OCI-LY7 (cell line): ENCODE measurements around the gene PRLR. TPM values are rescaled to one million over a fixed set of nuclear protein-coding genes. Genes with fewer than 3 reads are reported as not detected.

Experiments
- BruUV-seq: library from RNA; stranded (reverse); fragments of 400-500 nt; replicated peaks from 2 replicates; lab custom pipeline; 2021; lab: Mats Ljungman, UMichigan
- CTCF ChIA-PET: fragments of 300-600 bp; sonication (Branson Sonifier 250); formaldehyde crosslinking; loops from one replicate; lab custom pipeline; 2022; ENCODE audit warnings: antibody characterized with exemption; ENCODE audit not compliant: unreplicated experiment; lab: Charles Lee
- POLR2A ChIA-PET: fragments of 300-600 bp; sonication (Branson Sonifier 250); formaldehyde crosslinking; loops from one replicate; lab custom pipeline; 2022; ENCODE audit warnings: antibody characterized with exemption; lab: Charles Lee
- DNase-seq: peaks from one replicate; pipeline ENCODE4 v3.0.0-alpha.2; 2015; ENCODE audit warnings: low spot score
- H2AFZ ChIP-seq: fragments of 200-600 bp; sonication (generic), shearing (Covaris generic); 2 replicates; pipeline ENCODE4 v1.6.1; 2014; ENCODE audit warnings: mild to moderate bottlenecking, antibody characterized with exemption, low read length, moderate library complexity
- H3K27ac ChIP-seq: fragments of 200-600 bp; sonication (generic); 2 replicates; pipeline ENCODE4 v1.5.1; 2014; ENCODE audit warnings: mixed run types, low read depth, mild to moderate bottlenecking, moderate library complexity, low read length, inconsistent platforms; ENCODE audit not compliant: poor library complexity, severe bottlenecking
- H3K36me3 ChIP-seq: fragments of 200-600 bp; sonication (generic); 2 replicates; pipeline ENCODE4 v1.6.1; 2014; ENCODE audit warnings: mild to moderate bottlenecking, antibody characterized with exemption, low read length, moderate library complexity, mixed read lengths; ENCODE audit not compliant: insufficient read depth
- H3K4me1 ChIP-seq: fragments of 200-600 bp; sonication (generic); 2 replicates; pipeline ENCODE4 v1.5.1; 2014; ENCODE audit warnings: mild to moderate bottlenecking, low read length; ENCODE audit not compliant: insufficient read depth, poor library complexity, severe bottlenecking
- H3K4me2 ChIP-seq: fragments of 200-600 bp; sonication (generic); 2 replicates; pipeline ENCODE4 v1.6.1; 2014; ENCODE audit warnings: mild to moderate bottlenecking, low read length
- H3K4me3 ChIP-seq: fragments of 200-600 bp; sonication (generic); 2 replicates; pipeline ENCODE4 v1.5.1; 2014; ENCODE audit warnings: mild to moderate bottlenecking, low read depth, low read length; ENCODE audit not compliant: poor library complexity, severe bottlenecking
- H3K79me2 ChIP-seq: fragments of 200-600 bp; sonication (generic); 2 replicates; pipeline ENCODE4 v1.6.1; 2016; ENCODE audit warnings: low read depth, mild to moderate bottlenecking, low read length, moderate library complexity, mixed read lengths; ENCODE audit not compliant: insufficient read depth
- H3K9me2 ChIP-seq: fragments of 200-600 bp; sonication (generic); 2 replicates; pipeline ENCODE4 v1.6.1; 2016; ENCODE audit warnings: mild to moderate bottlenecking, low read length, mixed read lengths; ENCODE audit not compliant: insufficient read depth
- H3K9me3 ChIP-seq: fragments of 200-600 bp; sonication (generic); 2 replicates; pipeline ENCODE4 v1.6.1; 2014; ENCODE audit warnings: mild to moderate bottlenecking, mixed run types, low read length, mixed read lengths
- H4K20me1 ChIP-seq: fragments of 200-600 bp; sonication (generic); 2 replicates; pipeline ENCODE4 v1.6.1; 2014; ENCODE audit warnings: mild to moderate bottlenecking, antibody characterized with exemption, low read length, moderate library complexity, mixed read lengths; ENCODE audit not compliant: insufficient read depth
- EZH2phosphoT487 ChIP-seq: fragments of 200-600 bp; sonication (generic); IDR thresholded peaks from 2 replicates; pipeline ENCODE4 v1.6.1; 2018; ENCODE audit warnings: low read depth, borderline replicate concordance, mild to moderate bottlenecking, mixed run types, antibody characterized with exemption, low read length, moderate library complexity, mixed read lengths
- intact Hi-C: fragments of 100-400 bp; cut with micrococcal nuclease; formaldehyde crosslinking; loops from one replicate; pipeline ENCODE4 v1.10.0; 2022; ENCODE audit not compliant: unreplicated experiment
- total RNA-seq, 2 experiments: library from RNA; depleted of rRNA in 1 of 2; stranded (reverse); fragments of >200 nt in 1 of 2; shearing (Covaris generic) in 1 of 2; gene quantifications; 2 replicates each; pipeline ENCODE4 v1.2.3, GENCODE V29; 2014 to 2022
- TF ChIP-seq, protein P1 (sequence below): fragments of 200-600 bp; sonication (generic); conservative IDR thresholded peaks from 2 replicates; pipeline ENCODE4 v1.5.1; 2014; ENCODE audit warnings: mild to moderate bottlenecking, antibody characterized with exemption, low read length, moderate library complexity, mixed read lengths

The PRLR gene
- total RNA-seq, 2 experiments from 2014 or later = not detected

DNA sequence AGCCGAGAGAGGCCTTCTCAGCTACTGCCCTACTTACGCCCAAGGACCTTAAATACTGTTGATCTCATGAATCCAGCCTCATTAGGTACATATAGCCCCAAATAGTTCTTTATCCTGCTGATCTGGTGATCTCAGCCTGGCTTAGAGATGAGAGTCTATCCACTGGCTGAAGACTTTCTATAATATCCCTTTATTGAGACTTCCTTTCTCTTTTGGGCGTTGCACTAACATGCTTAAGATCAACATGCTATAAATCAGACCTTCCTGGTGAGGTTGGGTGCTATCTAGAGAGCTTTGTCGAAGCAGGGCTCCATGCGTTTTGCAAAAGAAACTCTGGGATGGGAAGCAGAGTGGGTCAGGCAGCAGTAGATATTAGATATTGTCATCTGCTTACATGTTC, 138.6 kb downstream of the PRLR start:
- Histone ChIP-seq H3K79me2 (no peaks in the 10 kb centered on the region), H4K20me1 (no peaks in the 10 kb centered on the region), H3K4me2 (no peak overlapping the region), H3K27ac (no peak overlapping the region), H3K4me1 (no peaks in the 10 kb centered on the region), H3K9me3 (no peaks in the 10 kb centered on the region), H2AFZ (no peak overlapping the region), H3K9me2 (no peaks in the 10 kb centered on the region), H3K36me3 (no peaks in the 10 kb centered on the region), H3K4me3 (no peak overlapping the region)
- ChIA-PET CTCF (no interaction called here), POLR2A (no interaction called here)
- DNase-seq = no peak
- no peak for TF ChIP-seq EZH2phosphoT487
- TF ChIP-seq, protein P1, sequence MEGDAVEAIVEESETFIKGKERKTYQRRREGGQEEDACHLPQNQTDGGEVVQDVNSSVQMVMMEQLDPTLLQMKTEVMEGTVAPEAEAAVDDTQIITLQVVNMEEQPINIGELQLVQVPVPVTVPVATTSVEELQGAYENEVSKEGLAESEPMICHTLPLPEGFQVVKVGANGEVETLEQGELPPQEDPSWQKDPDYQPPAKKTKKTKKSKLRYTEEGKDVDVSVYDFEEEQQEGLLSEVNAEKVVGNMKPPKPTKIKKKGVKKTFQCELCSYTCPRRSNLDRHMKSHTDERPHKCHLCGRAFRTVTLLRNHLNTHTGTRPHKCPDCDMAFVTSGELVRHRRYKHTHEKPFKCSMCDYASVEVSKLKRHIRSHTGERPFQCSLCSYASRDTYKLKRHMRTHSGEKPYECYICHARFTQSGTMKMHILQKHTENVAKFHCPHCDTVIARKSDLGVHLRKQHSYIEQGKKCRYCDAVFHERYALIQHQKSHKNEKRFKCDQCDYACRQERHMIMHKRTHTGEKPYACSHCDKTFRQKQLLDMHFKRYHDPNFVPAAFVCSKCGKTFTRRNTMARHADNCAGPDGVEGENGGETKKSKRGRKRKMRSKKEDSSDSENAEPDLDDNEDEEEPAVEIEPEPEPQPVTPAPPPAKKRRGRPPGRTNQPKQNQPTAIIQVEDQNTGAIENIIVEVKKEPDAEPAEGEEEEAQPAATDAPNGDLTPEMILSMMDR = no peak
- BruUV-seq = no TSS peak
- intact Hi-C loops = loop anchor here (10.0 kb wide), 1 partner anchor 343 kb away; no protein-coding TSS in a partner anchor

DNA sequence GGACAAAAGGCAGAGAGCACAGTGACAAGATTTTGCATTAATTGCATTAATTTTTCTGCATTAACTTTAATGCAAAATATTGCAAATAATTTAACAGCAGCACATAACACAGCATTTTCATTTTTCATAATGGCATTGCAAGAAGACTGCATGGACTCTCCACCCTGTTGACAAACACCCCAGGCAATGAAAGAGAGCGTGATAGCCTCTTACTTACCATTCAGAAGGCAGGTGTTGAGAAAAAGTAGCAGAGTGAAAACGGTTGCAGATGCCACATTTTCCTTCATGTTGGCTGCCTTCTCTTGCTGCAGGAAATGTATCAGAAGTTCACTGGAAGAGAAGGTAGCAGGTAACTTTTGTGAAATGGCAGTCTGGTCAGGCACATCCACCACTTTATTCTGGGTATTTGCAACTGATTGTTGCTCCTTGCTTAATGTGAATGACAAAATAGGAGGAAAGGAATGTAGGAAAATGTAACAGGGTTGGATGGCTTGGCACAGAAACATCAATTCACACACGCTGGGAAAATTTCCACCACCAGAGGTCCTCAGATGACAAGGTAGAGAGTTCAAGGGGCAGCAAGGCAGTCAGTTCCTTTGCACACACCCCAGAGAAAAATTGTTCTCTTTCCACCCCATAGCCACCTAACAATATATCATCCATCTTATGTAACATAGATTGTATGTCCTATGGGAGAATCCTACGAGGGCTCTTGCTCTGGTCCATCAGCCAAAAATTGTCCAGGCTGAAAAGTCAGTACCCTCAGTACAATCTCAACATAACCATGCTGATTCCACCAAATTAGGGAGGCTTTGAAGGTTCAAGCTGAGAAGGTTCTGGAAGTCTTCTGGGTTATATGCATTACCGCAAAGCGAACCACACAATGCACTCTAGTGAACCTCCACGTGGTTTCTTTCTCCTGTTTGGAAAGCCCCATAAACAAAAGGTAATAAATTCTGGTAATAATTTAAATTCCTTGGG, 140.7 kb downstream of the PRLR start:
- Histone ChIP-seq H3K9me2 (no peaks in the 10 kb centered on the region), H3K4me3 (no peak overlapping the region), H3K9me3 (no peaks in the 10 kb centered on the region), H3K79me2 (no peaks in the 10 kb centered on the region), H2AFZ (no peak overlapping the region), H3K4me2 (no peak overlapping the region), H3K27ac (no peak overlapping the region), H4K20me1 (no peaks in the 10 kb centered on the region), H3K36me3 (no peaks in the 10 kb centered on the region), H3K4me1 (no peaks in the 10 kb centered on the region)
- no TSS peak for BruUV-seq
- intact Hi-C loops = loop anchor here (1.0 to 10.0 kb wide), 4 partner anchors 113 to 837 kb away; no protein-coding TSS in a partner anchor
- peak; percentile 56 for DNase-seq
- ChIA-PET CTCF (no interaction called here), POLR2A (interaction anchor here (0.5 kb wide), 1 partner anchor 370 kb away, joined by 3 read pairs; no protein-coding TSS in a partner anchor)
- TF ChIP-seq, protein P1 = peak; percentile 86
- TF ChIP-seq EZH2phosphoT487 = no peak

DNA sequence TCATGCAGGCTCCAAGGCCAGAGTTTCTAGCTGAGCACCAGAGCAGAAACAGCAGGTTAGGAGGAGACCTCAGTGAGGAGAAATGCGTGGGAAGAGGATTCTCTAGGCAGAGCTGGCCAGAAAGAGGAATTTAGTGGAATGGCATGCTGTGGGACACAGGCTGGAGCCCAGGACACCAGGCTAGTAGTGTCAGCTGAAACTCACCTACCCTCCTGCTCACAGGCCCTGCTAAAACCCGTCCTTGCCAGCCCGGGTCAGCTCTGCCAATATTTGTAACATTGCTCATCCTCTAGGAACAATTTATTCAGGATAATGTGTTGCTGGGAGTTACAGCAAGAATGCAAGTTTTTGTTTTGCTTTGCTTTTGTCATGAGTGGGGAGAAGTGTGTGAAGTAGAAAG, 142.3 kb downstream of the PRLR start:
- H3K4me1 ChIP-seq = no peaks in the 10 kb centered on the region
- H3K9me3 ChIP-seq = no peaks in the 10 kb centered on the region
- POLR2A ChIA-PET = no interaction called here
- no peak overlapping the region for H3K4me3 ChIP-seq
- CTCF ChIA-PET = no interaction called here
- H3K79me2 ChIP-seq = no peaks in the 10 kb centered on the region
- no peak for TF ChIP-seq EZH2phosphoT487
- TF ChIP-seq, protein P1 = no peak
- no peaks in the 10 kb centered on the region for H3K9me2 ChIP-seq
- H3K27ac ChIP-seq = no peak overlapping the region
- no peak overlapping the region for H3K4me2 ChIP-seq
- H3K36me3 ChIP-seq = no peaks in the 10 kb centered on the region
- intact Hi-C loops = loop anchor here (2.0 to 10.0 kb wide), 2 partner anchors 115 to 687 kb away; no protein-coding TSS in a partner anchor
- H2AFZ ChIP-seq = no peak overlapping the region
- BruUV-seq = no TSS peak
- H4K20me1 ChIP-seq = no peaks in the 10 kb centered on the region
- no peak for DNase-seq
